Hepatocyte (in vitro differentiated cells): Measurements from ENCODE around the gene MUC2.

Source experiments
- CTCF ChIP-seq: fragments of 200-600 bp; sonication (generic); IDR thresholded peaks from 2 replicates; pipeline ENCODE4 v1.5.1; 2016; ENCODE audit warnings: antibody characterized with exemption, mild to moderate bottlenecking; ENCODE audit not compliant: poor library complexity
- EZH2 ChIP-seq: fragments of 200-600 bp; sonication (generic); IDR thresholded peaks from 2 replicates; pipeline ENCODE4 v1.6.1; 2016; ENCODE audit warnings: antibody characterized with exemption, mild to moderate bottlenecking, borderline replicate concordance
- EZH2phosphoT487 ChIP-seq: fragments of 200-600 bp; sonication (generic); IDR thresholded peaks from one replicate; pipeline ENCODE4 v1.6.1; 2018; ENCODE audit warnings: antibody characterized with exemption, mild to moderate bottlenecking, low read depth, moderate library complexity; ENCODE audit not compliant: unreplicated experiment, severe bottlenecking

GRCh38 chr11:1029654-1030053, 45.0 kb upstream of the MUC2 start:
- no peak for TF ChIP-seq CTCF
- TF ChIP-seq EZH2: no peak
- TF ChIP-seq EZH2phosphoT487: no peak
